Adipocyte (in vitro differentiated cells): Measurements from ENCODE around the gene UBXN2A.
A peak's percentile ranks its signal among the peaks of the same experiment; 100 is the strongest.

Experiments used
- DNase-seq: peaks from one replicate; pipeline ENCODE4 v3.0.0-alpha.2; 2015; ENCODE audit warnings: low read depth
- H3K27me3 ChIP-seq: replicated peaks from 2 replicates; pipeline ENCODE4 v1.7.0; 2013; ENCODE audit warnings: mild to moderate bottlenecking, low read length, moderate library complexity; ENCODE audit not compliant: control insufficient read depth, insufficient read depth
- H3K36me3 ChIP-seq: 2 replicates; pipeline ENCODE4 v1.7.0; 2013; ENCODE audit warnings: low read length, mild to moderate bottlenecking, moderate library complexity; ENCODE audit not compliant: control insufficient read depth, insufficient read depth, severe bottlenecking
- H3K4me1 ChIP-seq: 2 replicates; pipeline ENCODE4 v1.7.0; 2013; ENCODE audit warnings: mild to moderate bottlenecking, low read length, moderate library complexity; ENCODE audit not compliant: control insufficient read depth, insufficient read depth
- H3K4me3 ChIP-seq: 2 replicates; pipeline ENCODE4 v1.7.0; 2013; ENCODE audit warnings: mild to moderate bottlenecking, low read length, moderate library complexity
- H3K9ac ChIP-seq: 2 replicates; pipeline ENCODE4 v1.7.0; 2013; ENCODE audit warnings: mild to moderate bottlenecking, low read length, moderate library complexity
- H3K9me3 ChIP-seq: 2 replicates; pipeline ENCODE4 v1.7.0; 2013; ENCODE audit warnings: mild to moderate bottlenecking, low read length, moderate library complexity; ENCODE audit not compliant: control insufficient read depth

The UBXN2A gene, protein sequence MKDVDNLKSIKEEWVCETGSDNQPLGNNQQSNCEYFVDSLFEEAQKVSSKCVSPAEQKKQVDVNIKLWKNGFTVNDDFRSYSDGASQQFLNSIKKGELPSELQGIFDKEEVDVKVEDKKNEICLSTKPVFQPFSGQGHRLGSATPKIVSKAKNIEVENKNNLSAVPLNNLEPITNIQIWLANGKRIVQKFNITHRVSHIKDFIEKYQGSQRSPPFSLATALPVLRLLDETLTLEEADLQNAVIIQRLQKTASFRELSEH

DNA sequence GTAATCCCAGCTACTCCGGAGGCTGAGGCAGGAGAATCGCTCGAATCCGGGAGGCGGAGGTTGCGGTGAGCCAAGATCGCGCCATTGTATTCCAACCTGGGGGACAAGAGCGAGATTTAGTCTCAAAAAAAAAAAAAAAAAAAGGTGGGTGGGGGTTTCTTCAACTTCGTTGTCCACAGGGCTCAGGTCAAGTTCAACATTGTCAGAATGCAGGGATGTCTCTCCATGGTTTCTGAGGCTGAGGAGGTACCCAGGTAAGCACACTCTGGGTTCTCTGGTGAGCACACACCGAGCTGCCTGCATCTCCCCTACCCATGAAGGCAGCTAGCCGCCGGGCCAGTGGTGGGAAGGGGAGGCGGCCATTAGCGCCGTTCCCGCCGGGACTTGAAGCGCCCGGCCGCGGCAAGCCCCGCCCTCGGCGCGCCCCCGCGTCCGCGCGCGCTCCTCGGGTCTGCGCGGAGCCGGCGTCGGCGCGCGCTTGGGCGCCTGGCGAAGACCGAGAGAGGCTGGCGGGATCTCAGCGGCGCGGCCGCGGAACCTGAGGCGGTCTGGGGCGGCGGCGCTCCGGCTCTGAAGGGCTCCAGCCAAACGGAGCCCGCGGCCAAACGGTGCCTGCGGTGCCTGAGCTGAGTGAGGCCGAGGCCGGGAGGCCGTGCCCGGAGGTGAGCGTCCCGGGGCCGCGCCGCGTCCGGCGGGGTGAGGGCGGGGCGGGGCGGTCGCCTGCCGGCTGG, at the start of gene UBXN2A:
Gene UBXN2A, plus strand, starts transcription at position 477 of the 731 bp plus-strand sequence. CDS start 17,852 bp downstream, outside the sequence.
- no peaks in the 10 kb centered on the region for H3K9me3 ChIP-seq
- H3K36me3 ChIP-seq, result no peaks in the 10 kb centered on the region
- H3K9ac ChIP-seq, result peak within 1 kb of the TSS; percentile 93
- peak; percentile 94 for DNase-seq
- peaks cover 34% of the 10 kb centered on the region for H3K4me1 ChIP-seq
- H3K27me3 ChIP-seq, result no peaks in the 10 kb centered on the region
- H3K4me3 ChIP-seq, result peak within 1 kb of the TSS; percentile 95

DNA sequence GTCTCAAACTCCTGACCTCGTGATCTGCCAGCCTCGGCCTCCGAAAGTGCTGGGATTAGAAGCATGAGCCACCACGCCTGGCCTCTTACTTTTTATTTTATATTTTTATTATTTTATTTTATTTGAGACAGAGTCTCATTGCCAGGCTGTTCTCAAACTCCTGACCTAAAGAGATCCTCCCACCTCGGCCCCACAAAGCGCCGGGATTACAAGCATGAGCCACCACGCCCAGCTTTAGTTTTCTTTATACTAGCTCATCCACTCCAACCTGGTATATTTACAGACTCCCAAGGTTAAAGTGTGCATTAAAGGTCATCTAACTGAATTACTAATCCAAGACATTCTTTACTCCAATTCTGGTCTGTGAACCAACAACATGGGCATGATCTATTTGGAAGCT, 40.1 kb upstream of the UBXN2A start:
- H3K9me3 ChIP-seq, result no peaks in the 10 kb centered on the region
- H3K4me3 ChIP-seq, result peak overlapping the region; percentile 57
- H3K27me3 ChIP-seq, result no peaks in the 10 kb centered on the region
- H3K9ac ChIP-seq, result peak overlapping the region; percentile 37
- H3K4me1 ChIP-seq, result peaks cover 36% of the 10 kb centered on the region
- H3K36me3 ChIP-seq, result no peaks in the 10 kb centered on the region
- DNase-seq, result no peak

GRCh38 chr2:23900541-23901322, 39.5 kb upstream of the UBXN2A start:
- H3K4me3 ChIP-seq, result peak overlapping the region; percentile 57
- peak; percentile 78 for DNase-seq

GRCh38 chr2:23901966-23902846, 38.1 kb upstream of the UBXN2A start:
- DNase-seq, result peak; percentile 57
- Histone ChIP-seq H3K9me3 (no peaks in the 10 kb centered on the region), H3K36me3 (no peaks in the 10 kb centered on the region), H3K27me3 (no peaks in the 10 kb centered on the region), H3K4me3 (no peak overlapping the region), H3K9ac (no peak overlapping the region), H3K4me1 (peaks cover 36% of the 10 kb centered on the region)

More at GRCh38 chr2:23900541-23901322, 39.5 kb upstream of the UBXN2A start:
- no peaks in the 10 kb centered on the region for H3K27me3 ChIP-seq
- no peaks in the 10 kb centered on the region for H3K9me3 ChIP-seq
- H3K36me3 ChIP-seq, result no peaks in the 10 kb centered on the region
- H3K9ac ChIP-seq, result peak overlapping the region; percentile 37
- H3K4me1 ChIP-seq, result peaks cover 36% of the 10 kb centered on the region

GRCh38 chr2:23903034-23903433, 37.2 kb upstream of the UBXN2A start:
- Histone ChIP-seq H3K9ac (no peak overlapping the region), H3K9me3 (no peaks in the 10 kb centered on the region), H3K4me3 (no peak overlapping the region), H3K4me1 (peaks cover 36% of the 10 kb centered on the region), H3K27me3 (no peaks in the 10 kb centered on the region), H3K36me3 (no peaks in the 10 kb centered on the region)
- no peak for DNase-seq

GRCh38 chr2:23904215-23904614, 36.0 kb upstream of the UBXN2A start:
- Histone ChIP-seq H3K36me3 (no peaks in the 10 kb centered on the region), H3K9me3 (no peaks in the 10 kb centered on the region), H3K4me3 (no peak overlapping the region), H3K27me3 (no peaks in the 10 kb centered on the region), H3K9ac (no peak overlapping the region), H3K4me1 (peaks cover 36% of the 10 kb centered on the region)
- DNase-seq, result peak; percentile 14

- Histone ChIP-seq H3K9ac (no peak overlapping the region), H3K4me3 (no peak overlapping the region), H3K27me3 (no peaks in the 10 kb centered on the region), H3K36me3 (no peaks in the 10 kb centered on the region), H3K4me1 (peaks cover 36% of the 10 kb centered on the region), H3K9me3 (no peaks in the 10 kb centered on the region)
- peak; percentile 86 for DNase-seq
Measured at GRCh38 chr2:23904692-23905091, 35.6 kb upstream of the UBXN2A start.

DNA sequence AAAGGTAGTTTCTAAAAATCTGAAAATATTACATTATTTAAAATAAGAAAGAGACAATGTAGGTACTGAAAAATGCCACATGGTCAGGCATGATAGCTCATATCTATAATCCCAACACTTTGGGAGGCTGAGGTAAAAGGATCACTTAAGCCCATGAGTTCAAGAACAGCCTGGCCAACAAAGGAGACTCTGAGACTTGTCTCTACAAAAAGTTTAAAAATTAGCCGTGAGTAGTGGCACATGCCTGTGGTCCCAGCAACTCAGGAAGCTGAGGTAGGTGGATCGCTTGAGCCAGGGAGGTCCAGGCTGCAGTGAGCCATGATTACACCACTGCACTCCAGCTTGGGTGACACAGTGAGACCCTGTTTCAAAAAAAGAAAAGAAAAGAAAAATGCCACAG, 35.1 kb upstream of the UBXN2A start:
- Histone ChIP-seq H3K27me3 (no peaks in the 10 kb centered on the region), H3K4me3 (no peak overlapping the region), H3K36me3 (no peaks in the 10 kb centered on the region), H3K9ac (no peak overlapping the region), H3K4me1 (peaks cover 35% of the 10 kb centered on the region), H3K9me3 (no peaks in the 10 kb centered on the region)
- peak; percentile 42 for DNase-seq

GRCh38 chr2:23912054-23912453, 28.2 kb upstream of the UBXN2A start:
- peak; percentile 19 for DNase-seq
- Histone ChIP-seq H3K27me3 (no peaks in the 10 kb centered on the region), H3K36me3 (no peaks in the 10 kb centered on the region)

GRCh38 chr2:23915327-23915726, 24.9 kb upstream of the UBXN2A start:
- Histone ChIP-seq H3K36me3 (no peaks in the 10 kb centered on the region), H3K27me3 (no peaks in the 10 kb centered on the region), H3K9ac (no peak overlapping the region), H3K4me3 (no peak overlapping the region), H3K9me3 (no peaks in the 10 kb centered on the region), H3K4me1 (peaks cover 26% of the 10 kb centered on the region)
- no peak for DNase-seq

More at GRCh38 chr2:23912054-23912453, 28.2 kb upstream of the UBXN2A start:
- Histone ChIP-seq H3K9ac (no peak overlapping the region), H3K4me3 (no peak overlapping the region), H3K9me3 (no peaks in the 10 kb centered on the region), H3K4me1 (peaks cover 25% of the 10 kb centered on the region)
